ENCODE measurements around the gene CCDC34. TPM values are rescaled to one million over a fixed set of nuclear protein-coding genes. Genes with fewer than 3 reads are reported as not detected.

CCDC34 gene
- total and polyA plus RNA-seq, 12 donors: 1.1 to 10.7 (median 3.3) TPM

DNA sequence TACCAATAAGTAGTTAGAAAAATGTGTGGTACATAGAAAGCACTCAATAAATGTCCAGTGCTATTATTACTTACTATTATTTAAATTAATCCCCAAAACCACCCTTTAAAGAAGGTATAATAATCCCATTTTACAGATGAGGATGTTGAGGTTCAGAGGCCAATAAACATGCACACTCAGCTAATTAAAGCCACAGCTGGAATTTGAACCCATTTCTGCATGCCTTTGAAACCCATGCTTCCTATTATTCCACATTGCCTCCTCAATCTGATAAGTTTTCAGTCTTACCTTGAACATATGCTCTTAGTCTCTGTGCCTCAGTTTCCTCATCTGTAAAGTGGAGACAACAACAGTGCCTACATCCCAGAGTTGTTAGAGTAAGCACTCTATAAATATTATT is 52.8 kb downstream of the CCDC34 start:
- ATAC-seq: no peak
- no peaks in the 10 kb centered on the region for H3K36me3 ChIP-seq
- intact Hi-C loops (cut with DNase I): no loop called here
- TF ChIP-seq, protein P1, sequence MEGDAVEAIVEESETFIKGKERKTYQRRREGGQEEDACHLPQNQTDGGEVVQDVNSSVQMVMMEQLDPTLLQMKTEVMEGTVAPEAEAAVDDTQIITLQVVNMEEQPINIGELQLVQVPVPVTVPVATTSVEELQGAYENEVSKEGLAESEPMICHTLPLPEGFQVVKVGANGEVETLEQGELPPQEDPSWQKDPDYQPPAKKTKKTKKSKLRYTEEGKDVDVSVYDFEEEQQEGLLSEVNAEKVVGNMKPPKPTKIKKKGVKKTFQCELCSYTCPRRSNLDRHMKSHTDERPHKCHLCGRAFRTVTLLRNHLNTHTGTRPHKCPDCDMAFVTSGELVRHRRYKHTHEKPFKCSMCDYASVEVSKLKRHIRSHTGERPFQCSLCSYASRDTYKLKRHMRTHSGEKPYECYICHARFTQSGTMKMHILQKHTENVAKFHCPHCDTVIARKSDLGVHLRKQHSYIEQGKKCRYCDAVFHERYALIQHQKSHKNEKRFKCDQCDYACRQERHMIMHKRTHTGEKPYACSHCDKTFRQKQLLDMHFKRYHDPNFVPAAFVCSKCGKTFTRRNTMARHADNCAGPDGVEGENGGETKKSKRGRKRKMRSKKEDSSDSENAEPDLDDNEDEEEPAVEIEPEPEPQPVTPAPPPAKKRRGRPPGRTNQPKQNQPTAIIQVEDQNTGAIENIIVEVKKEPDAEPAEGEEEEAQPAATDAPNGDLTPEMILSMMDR (IDR thresholded peaks at IDR 0.05): no peak
- DNase-seq: no peak
- no peak overlapping the region for H3K4me3 ChIP-seq
- peaks cover 0 to 3% (median 0%) of the 10 kb centered on the region in 7 donors for H3K27me3 ChIP-seq
- no peak overlapping the region for H3K27ac ChIP-seq
- H3K9me3 ChIP-seq: no peaks in the 10 kb centered on the region
- H3K4me1 ChIP-seq: no peaks in the 10 kb centered on the region

DNA sequence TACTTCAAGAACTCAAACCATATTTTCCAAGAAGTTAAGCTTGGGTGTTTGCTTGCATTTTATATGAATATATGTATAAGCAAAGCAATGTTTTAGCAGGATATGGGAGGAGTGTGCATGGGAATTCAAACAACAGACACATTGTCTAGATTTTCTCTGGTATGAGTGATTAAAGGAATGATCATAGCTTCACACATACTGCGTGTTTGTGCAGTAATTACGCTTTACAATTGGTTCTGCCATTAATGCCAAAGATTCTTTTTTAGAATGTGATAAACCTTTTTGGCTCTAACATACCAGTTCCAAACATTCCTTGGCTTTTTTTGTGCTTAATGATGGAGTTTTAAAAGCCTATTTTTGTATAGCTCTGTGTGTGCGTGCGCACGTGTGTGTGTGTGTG is 54.0 kb downstream of the CCDC34 start:
- peaks cover 0 to 3% (median 0%) of the 10 kb centered on the region in 7 donors for H3K27me3 ChIP-seq
- H3K27ac ChIP-seq: no peak overlapping the region
- H3K4me3 ChIP-seq: no peak overlapping the region
- H3K4me1 ChIP-seq: no peaks in the 10 kb centered on the region
- no peak for ATAC-seq
- 73 to 78% methylated on average over 5 of the region's 5 CpGs for WGBS, 2 donors
- DNase-seq: no peak
- no peaks in the 10 kb centered on the region for H3K9me3 ChIP-seq
- no peaks in the 10 kb centered on the region for H3K36me3 ChIP-seq
- TF ChIP-seq, protein P1 (IDR thresholded peaks at IDR 0.05): no peak
- intact Hi-C loops (cut with DNase I): no loop called here

DNA sequence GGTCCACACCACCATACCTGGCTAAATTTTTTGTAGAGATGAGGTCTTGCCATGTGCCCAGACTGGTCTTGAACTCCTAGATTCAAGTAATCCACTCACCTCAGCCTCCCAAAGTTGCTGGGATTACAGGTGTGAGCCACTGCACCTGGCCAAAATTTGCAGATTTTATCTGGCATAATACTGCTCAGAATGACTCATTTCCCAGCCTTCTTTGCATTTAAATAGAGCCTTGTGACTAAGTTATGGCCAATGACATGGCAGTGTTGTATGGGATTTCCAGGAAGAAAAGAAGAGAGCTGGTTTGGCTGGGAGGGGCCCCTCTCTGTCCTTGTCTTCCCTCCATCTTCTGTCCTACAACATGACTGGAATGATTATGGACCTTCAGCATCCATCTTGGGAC is 55.8 kb downstream of the CCDC34 start:
- intact Hi-C loops (cut with DNase I): no loop called here
- Histone ChIP-seq H3K4me3 (no peak overlapping the region), H3K9me3 (no peaks in the 10 kb centered on the region), H3K27ac (no peak overlapping the region), H3K27me3 (peaks cover 0 to 3% (median 0%) of the 10 kb centered on the region in 7 donors), H3K36me3 (no peaks in the 10 kb centered on the region), H3K4me1 (no peaks in the 10 kb centered on the region)
- DNase-seq: no peak
- TF ChIP-seq, protein P1 (IDR thresholded peaks at IDR 0.05): no peak
- ATAC-seq: no peak

DNA sequence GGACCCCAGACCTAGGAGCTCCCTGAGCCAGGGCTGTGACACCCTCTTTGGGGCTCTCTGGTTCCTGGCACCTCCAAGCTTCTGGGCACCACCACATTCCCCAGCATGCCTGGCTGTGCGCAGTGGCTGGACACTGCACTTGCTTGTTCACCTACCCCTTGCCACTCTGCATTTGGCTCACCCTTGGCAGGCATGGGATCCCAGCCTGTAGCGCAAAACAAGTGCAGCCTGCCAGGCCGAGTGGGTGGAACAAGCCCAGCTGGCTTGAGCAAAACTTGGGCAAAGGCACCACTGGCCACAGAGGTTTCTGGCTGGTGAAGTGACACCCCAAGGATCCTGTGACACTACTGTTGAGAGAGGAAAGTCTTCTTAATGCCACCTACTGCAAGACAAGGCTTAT is 57.3 kb downstream of the CCDC34 start:
- H3K4me3 ChIP-seq: no peak overlapping the region
- intact Hi-C loops (cut with DNase I): no loop called here
- ATAC-seq (peak in 1 of 8 donors; percentile 42), DNase-seq (no peak)
- peaks cover 0 to 3% (median 0%) of the 10 kb centered on the region in 7 donors for H3K27me3 ChIP-seq
- H3K27ac ChIP-seq: no peak overlapping the region
- TF ChIP-seq, protein P1 (IDR thresholded peaks at IDR 0.05): no peak
- no peaks in the 10 kb centered on the region for H3K9me3 ChIP-seq
- H3K36me3 ChIP-seq: no peaks in the 10 kb centered on the region
- WGBS, 2 donors: 88 to 94% methylated on average over 3 of the region's 3 CpGs
- no peaks in the 10 kb centered on the region for H3K4me1 ChIP-seq

DNA sequence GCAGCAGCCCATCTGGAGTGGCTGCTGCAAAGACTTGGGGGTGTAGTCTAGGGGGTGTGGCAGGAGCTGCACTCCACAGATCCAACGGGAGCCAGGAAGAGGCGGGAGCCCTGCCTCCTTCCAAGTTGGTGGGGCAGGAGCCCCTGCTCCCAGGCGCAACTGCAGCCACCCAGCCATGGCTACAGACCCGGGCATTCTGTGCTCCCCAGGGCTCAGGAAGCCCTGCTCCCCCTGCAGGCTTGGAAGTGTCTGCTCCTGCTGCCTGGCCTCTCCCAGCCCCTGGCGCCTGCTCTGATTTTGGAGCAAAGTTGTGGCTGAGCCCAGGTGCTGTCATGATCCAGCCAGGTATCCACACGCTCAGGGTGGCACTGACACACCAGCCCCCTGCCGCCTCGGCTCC is 58.5 kb downstream of the CCDC34 start:
- ATAC-seq (no peak), DNase-seq (no peak)
- Histone ChIP-seq H3K4me3 (no peak overlapping the region), H3K9me3 (no peaks in the 10 kb centered on the region), H3K36me3 (no peaks in the 10 kb centered on the region), H3K27me3 (peaks cover 0 to 3% (median 0%) of the 10 kb centered on the region in 7 donors), H3K27ac (no peak overlapping the region), H3K4me1 (no peaks in the 10 kb centered on the region)
- intact Hi-C loops (cut with DNase I): no loop called here
- whole genome bisulfite sequencing, 2 donors: 93 to 94% methylated on average over 8 of the region's 8 CpGs
- TF ChIP-seq, protein P1 (IDR thresholded peaks at IDR 0.05): no peak

All from heart right ventricle (tissue), 16 donors.